NCI-H2227 (cell line): ENCODE data around the gene GGNBP2.

Experiments
- DNase-seq: peaks from one replicate; lab custom pipeline; 2025; ENCODE audit not compliant: unreplicated experiment; lab: John Stamatoyannopoulos, UW

GGNBP2 gene

GRCh38 chr17:36628576-36628975 is 83.9 kb downstream of the GGNBP2 start:
- DNase-seq = no peak

- DNase-seq = peak; percentile 75
These were observed 84.6 kb downstream of the GGNBP2 start for GRCh38 chr17:36629252-36629847.

- peak; percentile 44 for DNase-seq
These were observed 85.3 kb downstream of the GGNBP2 start for GRCh38 chr17:36629970-36630502.

GRCh38 chr17:36631022-36631421 is 86.3 kb downstream of the GGNBP2 start:
- no peak for DNase-seq

- no peak for DNase-seq
These were observed 88.4 kb downstream of the GGNBP2 start for GRCh38 chr17:36632916-36633771.
